Measurements from ENCODE around the gene ANG.
"Not testable (repeated sequence)": the region's sequence is repeated elsewhere in the genome, so short reads cannot be mapped to it uniquely, and the experiment has no call there.

The ANG gene

GRCh38 chr14:20659336-20659735 lies 29.2 kb upstream of the ANG start:
- Histone ChIP-seq H3K4me3 (ENCODE audit: low read depth in 1 of 2, low read length in 1 of 2) (no peak overlapping the region), H3K4me1 (ENCODE audit: control insufficient read depth in 1 of 2, insufficient read depth in 1 of 2, low read depth in 1 of 2, low read length in 1 of 2) (peaks cover 11 to 12% of the 10 kb centered on the region in 2 experiments), H3K36me3 (no peaks in the 10 kb centered on the region), H3K27ac (no peak overlapping the region), H3K9me3 (no peaks in the 10 kb centered on the region), H3K27me3 (peaks cover 98% of the 10 kb centered on the region)
- no peak for TF ChIP-seq CTCF (IDR thresholded peaks at IDR 0.05)

- no peaks in the 10 kb centered on the region for H3K9me3 ChIP-seq
- H3K4me1 ChIP-seq (ENCODE audit: control insufficient read depth in 1 of 2, insufficient read depth in 1 of 2, low read depth in 1 of 2, low read length in 1 of 2) = peaks cover 11 to 12% of the 10 kb centered on the region in 2 experiments
- H3K27ac ChIP-seq = no peak overlapping the region
- peaks cover 98% of the 10 kb centered on the region for H3K27me3 ChIP-seq
- no peak for TF ChIP-seq CTCF (IDR thresholded peaks at IDR 0.05)
- no peak overlapping the region for H3K4me3 ChIP-seq (ENCODE audit: low read depth in 1 of 2, low read length in 1 of 2)
- no peaks in the 10 kb centered on the region for H3K36me3 ChIP-seq
Observed at GRCh38 chr14:20659813-20660395, 28.7 kb upstream of the ANG start.

GRCh38 chr14:20661197-20661596 lies 27.4 kb upstream of the ANG start:
- H3K27ac ChIP-seq = no peak overlapping the region
- H3K27me3 ChIP-seq = peaks cover 94% of the 10 kb centered on the region
- peaks cover 11 to 12% of the 10 kb centered on the region in 2 experiments for H3K4me1 ChIP-seq (ENCODE audit: control insufficient read depth in 1 of 2, insufficient read depth in 1 of 2, low read depth in 1 of 2, low read length in 1 of 2)
- H3K36me3 ChIP-seq = no peaks in the 10 kb centered on the region
- no peak for TF ChIP-seq CTCF (IDR thresholded peaks at IDR 0.05)
- H3K9me3 ChIP-seq = no peaks in the 10 kb centered on the region
- H3K4me3 ChIP-seq (ENCODE audit: low read depth in 1 of 2, low read length in 1 of 2) = no peak overlapping the region

- Histone ChIP-seq H3K4me1 (ENCODE audit: control insufficient read depth in 1 of 2, insufficient read depth in 1 of 2, low read depth in 1 of 2, low read length in 1 of 2) (peaks cover 11 to 12% of the 10 kb centered on the region in 2 experiments), H3K27ac (no peak overlapping the region), H3K36me3 (no peaks in the 10 kb centered on the region), H3K9me3 (no peaks in the 10 kb centered on the region), H3K4me3 (ENCODE audit: low read depth in 1 of 2, low read length in 1 of 2) (peak overlapping the region in 1 of 2 experiments; percentile 39), H3K27me3 (peaks cover 74% of the 10 kb centered on the region)
- TF ChIP-seq CTCF (IDR thresholded peaks at IDR 0.05) = peak; percentile 57
Observed at GRCh38 chr14:20662968-20663732, 25.4 kb upstream of the ANG start.

GRCh38 chr14:20666400-20666961 lies 22.1 kb upstream of the ANG start:
- H3K27ac ChIP-seq; H3K36me3 ChIP-seq; H3K9me3 ChIP-seq; H3K4me3 ChIP-seq (ENCODE audit: low read depth in 1 of 2, low read length in 1 of 2): not testable (repeated sequence)
- Histone ChIP-seq H3K27me3 (peaks cover 43% of the 10 kb centered on the region), H3K4me1 (ENCODE audit: control insufficient read depth in 1 of 2, insufficient read depth in 1 of 2, low read depth in 1 of 2, low read length in 1 of 2) (peaks cover 11 to 12% of the 10 kb centered on the region in 2 experiments)

- Histone ChIP-seq H3K4me3 (ENCODE audit: low read depth in 1 of 2, low read length in 1 of 2) (no peak overlapping the region), H3K4me1 (ENCODE audit: control insufficient read depth in 1 of 2, insufficient read depth in 1 of 2, low read depth in 1 of 2, low read length in 1 of 2) (peaks cover 8 to 10% of the 10 kb centered on the region in 2 experiments), H3K27me3 (peaks cover 29% of the 10 kb centered on the region), H3K27ac (no peak overlapping the region), H3K9me3 (no peaks in the 10 kb centered on the region), H3K36me3 (no peaks in the 10 kb centered on the region)
- TF ChIP-seq CTCF (IDR thresholded peaks at IDR 0.05) = no peak
Observed at GRCh38 chr14:20667957-20668356, 20.6 kb upstream of the ANG start.
